Kasumi-1 (cell line): ENCODE results near the gene KRTAP26-1.

ENCODE experiments used
- DNase-seq, 2 experiments: peaks; one replicate each; lab custom pipeline; 2025; lab: John Stamatoyannopoulos, UW

Gene KRTAP26-1

DNA sequence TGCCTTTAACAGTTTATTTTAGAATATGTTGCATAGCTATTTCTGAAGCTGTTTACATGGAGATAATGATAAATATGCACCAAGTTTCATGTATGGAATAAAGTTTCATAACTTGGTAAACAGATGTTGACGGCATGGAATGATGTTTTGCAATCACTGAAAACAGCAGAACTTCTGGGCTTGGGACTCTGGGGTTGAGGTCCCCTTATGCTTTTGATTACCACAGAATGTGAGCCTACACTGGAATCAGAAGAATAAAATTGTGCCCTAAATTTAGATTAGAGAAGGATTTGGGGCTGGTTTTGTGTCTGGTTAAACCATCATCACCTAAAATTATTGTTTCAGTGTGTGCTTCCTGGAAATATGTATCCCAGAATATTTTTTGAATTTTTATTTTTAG lies 48.5 kb downstream of the KRTAP26-1 start:
- DNase-seq, result no peak

DNA sequence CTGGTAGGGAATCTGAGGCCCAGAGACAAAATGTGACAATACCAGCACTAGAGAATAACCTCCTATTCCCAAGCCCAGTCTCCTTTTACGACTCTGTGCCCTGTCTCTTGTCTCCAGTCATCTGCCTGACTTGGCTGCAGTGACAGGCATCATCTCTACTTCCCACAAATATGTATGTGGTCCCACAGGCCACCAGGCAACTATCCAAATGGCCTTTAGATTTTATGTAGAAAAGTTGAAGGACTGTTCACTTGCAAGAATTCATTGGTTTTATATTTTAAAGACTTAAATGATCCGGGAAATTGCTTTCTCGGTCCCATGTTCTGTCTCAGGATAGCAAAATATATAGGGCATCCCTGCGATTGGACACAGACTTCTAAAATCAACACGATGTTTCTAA lies 49.0 kb downstream of the KRTAP26-1 start:
- DNase-seq, result no peak

DNA sequence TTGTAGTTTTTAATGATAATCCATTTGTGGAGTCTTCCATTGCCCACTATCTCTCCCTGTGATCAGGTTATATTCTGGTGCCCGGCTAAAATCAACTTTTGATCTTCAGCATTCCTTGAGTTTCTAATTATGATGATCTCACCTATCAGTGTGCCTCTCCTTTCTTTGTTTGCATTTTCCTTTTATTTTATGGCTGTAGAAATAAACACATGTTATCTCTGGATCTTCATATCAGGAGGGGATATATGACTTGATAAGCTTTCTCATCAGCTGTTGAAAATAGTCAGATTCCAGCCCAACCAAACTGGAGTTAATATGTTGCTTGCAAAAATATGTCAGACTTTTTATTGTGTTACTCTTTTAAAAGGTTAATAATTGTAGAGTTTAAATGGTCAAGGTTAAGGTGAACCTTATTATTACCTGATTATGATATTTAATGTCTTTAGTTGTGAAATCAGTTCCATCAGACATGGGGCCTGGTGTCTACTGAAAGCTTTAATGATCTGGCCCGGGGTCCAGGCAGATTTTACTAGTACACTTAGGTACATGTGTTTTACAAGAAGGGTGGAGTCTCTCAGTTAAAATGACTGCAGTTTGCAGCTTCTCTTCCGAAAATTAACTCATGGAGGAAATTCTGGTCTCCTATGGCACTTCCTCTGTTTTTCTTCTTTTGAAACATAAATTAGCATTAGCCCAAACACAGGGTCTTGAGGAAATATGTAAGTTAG lies 50.1 kb downstream of the KRTAP26-1 start:
- DNase-seq, result no peak
